MM.1S (cell line): ENCODE results near the gene TMEM238L.

ENCODE experiments used
- EZH2 ChIP-seq: fragments of 300-600 bp; sonication (generic); optimal IDR thresholded peaks from 2 replicates; pipeline ENCODE3; 2017; ENCODE audit warnings: low read depth, mild to moderate bottlenecking, antibody characterized with exemption, low read length, mixed read lengths
- EZH2phosphoT487 ChIP-seq: fragments of 300-600 bp; sonication (generic); IDR thresholded peaks from 2 replicates; pipeline ENCODE4 v1.6.1; 2018; ENCODE audit warnings: antibody characterized with exemption, low read length
- TF ChIP-seq, protein P1 (sequence below): fragments of 300-600 bp; sonication (generic); IDR thresholded peaks from 2 replicates; pipeline ENCODE4 v1.5.1; 2016; ENCODE audit warnings: antibody characterized with exemption, low read length, mixed read lengths

DNA sequence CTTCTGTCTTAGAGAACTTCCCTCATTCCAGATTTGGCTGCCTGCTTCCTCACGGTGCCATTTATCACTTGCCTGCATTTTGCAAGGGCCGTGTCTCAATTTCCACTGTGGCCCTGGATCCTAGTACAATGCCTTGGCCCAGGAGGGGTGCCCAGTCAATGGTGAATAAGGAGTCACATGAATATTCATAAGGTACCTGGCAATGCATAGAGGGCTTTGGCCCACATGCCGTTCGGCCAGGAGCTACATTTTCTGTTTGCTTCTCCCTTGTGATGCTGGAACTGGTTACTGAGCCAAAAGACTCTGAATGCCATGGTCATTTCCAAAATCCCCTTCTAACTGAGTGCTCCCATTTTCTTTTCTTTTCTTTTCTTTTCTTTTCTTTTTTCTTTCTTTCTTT, 38.8 kb upstream of the TMEM238L start:
- TF ChIP-seq, protein P1, sequence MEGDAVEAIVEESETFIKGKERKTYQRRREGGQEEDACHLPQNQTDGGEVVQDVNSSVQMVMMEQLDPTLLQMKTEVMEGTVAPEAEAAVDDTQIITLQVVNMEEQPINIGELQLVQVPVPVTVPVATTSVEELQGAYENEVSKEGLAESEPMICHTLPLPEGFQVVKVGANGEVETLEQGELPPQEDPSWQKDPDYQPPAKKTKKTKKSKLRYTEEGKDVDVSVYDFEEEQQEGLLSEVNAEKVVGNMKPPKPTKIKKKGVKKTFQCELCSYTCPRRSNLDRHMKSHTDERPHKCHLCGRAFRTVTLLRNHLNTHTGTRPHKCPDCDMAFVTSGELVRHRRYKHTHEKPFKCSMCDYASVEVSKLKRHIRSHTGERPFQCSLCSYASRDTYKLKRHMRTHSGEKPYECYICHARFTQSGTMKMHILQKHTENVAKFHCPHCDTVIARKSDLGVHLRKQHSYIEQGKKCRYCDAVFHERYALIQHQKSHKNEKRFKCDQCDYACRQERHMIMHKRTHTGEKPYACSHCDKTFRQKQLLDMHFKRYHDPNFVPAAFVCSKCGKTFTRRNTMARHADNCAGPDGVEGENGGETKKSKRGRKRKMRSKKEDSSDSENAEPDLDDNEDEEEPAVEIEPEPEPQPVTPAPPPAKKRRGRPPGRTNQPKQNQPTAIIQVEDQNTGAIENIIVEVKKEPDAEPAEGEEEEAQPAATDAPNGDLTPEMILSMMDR: no peak
- TF ChIP-seq EZH2: no peak
- TF ChIP-seq EZH2phosphoT487: no peak
